Panc1 (cell line): ENCODE measurements around the gene PBRM1.

Experiments
- CTCF ChIP-seq: fragments of 450-650 bp; IDR thresholded peaks from 2 replicates; pipeline ENCODE4 v1.5.1; 2017; ENCODE audit warnings: mild to moderate bottlenecking
- POLR2AphosphoS5 ChIP-seq: IDR thresholded peaks from 2 replicates; pipeline ENCODE4 v1.6.1; 2012; ENCODE audit warnings: mild to moderate bottlenecking, low read depth, low read length, moderate library complexity
- TF ChIP-seq, protein P1 (sequence below), 2 experiments: IDR thresholded peaks; 2 replicates each; pipeline ENCODE4 v1.6.1; 2011 to 2012; ENCODE audit warnings: low read depth in 2 of 2, control low read depth in 1 of 2, low read length in 1 of 2, mild to moderate bottlenecking in 1 of 2, moderate library complexity in 1 of 2; ENCODE audit not compliant: insufficient read depth in 1 of 2

GRCh38 chr3:52705688-52706686 lies 20.3 kb upstream of the PBRM1 start, which contains the start of the genes GLT8D1 and SPCS1:
- TF ChIP-seq CTCF (no peak), POLR2AphosphoS5 (peak; percentile 75)
- TF ChIP-seq, protein P1, sequence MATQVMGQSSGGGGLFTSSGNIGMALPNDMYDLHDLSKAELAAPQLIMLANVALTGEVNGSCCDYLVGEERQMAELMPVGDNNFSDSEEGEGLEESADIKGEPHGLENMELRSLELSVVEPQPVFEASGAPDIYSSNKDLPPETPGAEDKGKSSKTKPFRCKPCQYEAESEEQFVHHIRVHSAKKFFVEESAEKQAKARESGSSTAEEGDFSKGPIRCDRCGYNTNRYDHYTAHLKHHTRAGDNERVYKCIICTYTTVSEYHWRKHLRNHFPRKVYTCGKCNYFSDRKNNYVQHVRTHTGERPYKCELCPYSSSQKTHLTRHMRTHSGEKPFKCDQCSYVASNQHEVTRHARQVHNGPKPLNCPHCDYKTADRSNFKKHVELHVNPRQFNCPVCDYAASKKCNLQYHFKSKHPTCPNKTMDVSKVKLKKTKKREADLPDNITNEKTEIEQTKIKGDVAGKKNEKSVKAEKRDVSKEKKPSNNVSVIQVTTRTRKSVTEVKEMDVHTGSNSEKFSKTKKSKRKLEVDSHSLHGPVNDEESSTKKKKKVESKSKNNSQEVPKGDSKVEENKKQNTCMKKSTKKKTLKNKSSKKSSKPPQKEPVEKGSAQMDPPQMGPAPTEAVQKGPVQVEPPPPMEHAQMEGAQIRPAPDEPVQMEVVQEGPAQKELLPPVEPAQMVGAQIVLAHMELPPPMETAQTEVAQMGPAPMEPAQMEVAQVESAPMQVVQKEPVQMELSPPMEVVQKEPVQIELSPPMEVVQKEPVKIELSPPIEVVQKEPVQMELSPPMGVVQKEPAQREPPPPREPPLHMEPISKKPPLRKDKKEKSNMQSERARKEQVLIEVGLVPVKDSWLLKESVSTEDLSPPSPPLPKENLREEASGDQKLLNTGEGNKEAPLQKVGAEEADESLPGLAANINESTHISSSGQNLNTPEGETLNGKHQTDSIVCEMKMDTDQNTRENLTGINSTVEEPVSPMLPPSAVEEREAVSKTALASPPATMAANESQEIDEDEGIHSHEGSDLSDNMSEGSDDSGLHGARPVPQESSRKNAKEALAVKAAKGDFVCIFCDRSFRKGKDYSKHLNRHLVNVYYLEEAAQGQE (IDR thresholded peaks at IDR 0.05; ENCODE audit: insufficient read depth in 1 of 2, low read depth in 2 of 2, low read length in 1 of 2), result no peak
